HS-5 (cell line): Measurements from ENCODE around the gene E2F3.
"Not testable (repeated sequence)": the region's sequence is repeated elsewhere in the genome, so short reads cannot be mapped to it uniquely, and the experiment has no call there.

Source experiments
- DNase-seq: peaks from one replicate; pipeline ENCODE4 v3.0.0-alpha.2; 2012; ENCODE audit warnings: low read depth

E2F3 gene

GRCh38 chr6:20467437-20467836 lies 65.8 kb downstream of the E2F3 start:
- DNase-seq, result no peak

- no peak for DNase-seq
Measured at GRCh38 chr6:20468209-20468608, 66.5 kb downstream of the E2F3 start.

GRCh38 chr6:20472748-20473147 lies 71.1 kb downstream of the E2F3 start:
- DNase-seq, result no peak

GRCh38 chr6:20473518-20473917 lies 71.8 kb downstream of the E2F3 start:
- no peak for DNase-seq

GRCh38 chr6:20474874-20475542 lies 73.3 kb downstream of the E2F3 start:
- DNase-seq, result no peak

- no peak for DNase-seq
Measured at GRCh38 chr6:20476501-20477043, 74.9 kb downstream of the E2F3 start.

- no peak for DNase-seq
Measured at GRCh38 chr6:20477485-20477884, 75.8 kb downstream of the E2F3 start.

GRCh38 chr6:20479060-20479459 lies 77.4 kb downstream of the E2F3 start:
- DNase-seq, result no peak

GRCh38 chr6:20479526-20479925 lies 77.8 kb downstream of the E2F3 start:
- DNase-seq, result no peak

- no peak for DNase-seq
Measured at GRCh38 chr6:20481281-20481680, 79.6 kb downstream of the E2F3 start.

GRCh38 chr6:20483887-20484497 lies 82.3 kb downstream of the E2F3 start:
- DNase-seq, result no peak

- DNase-seq, result no peak
Measured at GRCh38 chr6:20486641-20487040, 85.0 kb downstream of the E2F3 start.

GRCh38 chr6:20487669-20488375 lies 86.1 kb downstream of the E2F3 start:
- DNase-seq, result no peak

GRCh38 chr6:20490591-20490990 lies 88.9 kb downstream of the E2F3 start:
- DNase-seq, result no peak

GRCh38 chr6:20492099-20492498 lies 90.4 kb downstream of the E2F3 start:
- no peak for DNase-seq

- peak; percentile 36 for DNase-seq
Measured at GRCh38 chr6:20497216-20498040, 95.7 kb downstream of the E2F3 start.

GRCh38 chr6:20498041-20498385 lies 96.3 kb downstream of the E2F3 start:
- no peak for DNase-seq

- DNase-seq, result no peak
Measured at GRCh38 chr6:20509212-20509611, 107.5 kb downstream of the E2F3 start.

GRCh38 chr6:20511852-20512251 lies 110.2 kb downstream of the E2F3 start:
- DNase-seq, result no peak

GRCh38 chr6:20525208-20525607 lies 123.5 kb downstream of the E2F3 start:
- DNase-seq, result not testable (repeated sequence)

- DNase-seq, result not testable (repeated sequence)
Measured at GRCh38 chr6:20529086-20529448, 127.4 kb downstream of the E2F3 start.

GRCh38 chr6:20532881-20533280 lies 131.2 kb downstream of the E2F3 start:
- DNase-seq, result no peak
